K562 (cell line): ENCODE results near the gene LRMDA. TPM values are rescaled to one million over a fixed set of nuclear protein-coding genes. Genes with fewer than 3 reads are reported as not detected.

ENCODE experiments used
- ATAC-seq: fragments of 200-7000 bp; cut with Tn5 transposase; 3 replicates; pipeline ENCODE4 v1.9.1; 2020; ENCODE audit warnings: moderate library complexity
- BruUV-seq: library from RNA; stranded (reverse); fragments of 400-500 nt; replicated peaks from 2 replicates; lab custom pipeline; 2021; lab: Mats Ljungman, UMichigan
- CTCF ChIA-PET: fragments of 300-600 bp; formaldehyde crosslinking; extraction: SDS; loops from one replicate; lab custom pipeline; 2021; ENCODE audit warnings: low intra/inter-chr PET ratio; lab: Yijun Ruan, JAX
- POLR2A ChIA-PET: fragments of 300-600, 350-650 bp; sonication (Branson Sonifier 250); formaldehyde crosslinking; extraction: SDS; loops from one replicate; lab custom pipeline; 2021; ENCODE audit warnings: antibody characterized with exemption, inconsistent platforms; lab: Yijun Ruan, JAX
- DNase-seq, 4 experiments: peaks; one replicate each; pipeline versions ENCODE4 v3.0.0 to v3.0.0-alpha.2; 2011 to 2018; ENCODE audit warnings: low spot score in 3 of 4, mixed read lengths in 3 of 4; ENCODE audit errors: extremely low read depth in 1 of 4
- FAIRE-seq: peaks from 2 replicates; lab custom pipeline; 2011; peaks lifted over from hg19 to GRCh38; lab: Jason Lieb, UNC
- H2AFZ ChIP-seq: 2 replicates; pipeline ENCODE4 v1.6.0; 2011; ENCODE audit warnings: low read depth, low read length, control low read depth, inconsistent platforms
- H3K27ac ChIP-seq: fragments of 200-600 bp; 3 replicates; pipeline ENCODE4 v1.8.0; 2011; ENCODE audit warnings: low read depth, mild to moderate bottlenecking, control low read depth, inconsistent platforms, low read length, moderate library complexity, mixed read lengths; ENCODE audit errors: extremely low read depth
- H3K27me3 ChIP-seq, 2 experiments: fragments of 300-600 bp in 1 of 2; 2 replicates in 1 of 2; 3 replicates in 1 of 2; pipeline versions ENCODE4 v1.6.0 to v1.8.0; 2011; ENCODE audit warnings: inconsistent platforms in 2 of 2, low read length in 2 of 2, mild to moderate bottlenecking in 1 of 2, mixed read lengths in 1 of 2, moderate library complexity in 1 of 2; ENCODE audit not compliant: control insufficient read depth in 2 of 2, insufficient read depth in 2 of 2
- H3K36me3 ChIP-seq: fragments of 300-600 bp; 3 replicates; pipeline ENCODE4 v1.8.0; 2011; ENCODE audit warnings: mild to moderate bottlenecking, low read length, inconsistent platforms; ENCODE audit not compliant: control insufficient read depth, insufficient read depth
- H3K4me1 ChIP-seq, 2 experiments: fragments of 200-600 bp in 1 of 2; replicated peaks in 1 of 2; 2 replicates in 1 of 2; 3 replicates in 1 of 2; pipeline versions ENCODE4 v1.5.1 to v1.8.0; 2011; ENCODE audit warnings: inconsistent platforms in 2 of 2, low read length in 2 of 2, mild to moderate bottlenecking in 1 of 2, mixed read lengths in 1 of 2, moderate library complexity in 1 of 2; ENCODE audit not compliant: control insufficient read depth in 2 of 2, insufficient read depth in 2 of 2
- H3K4me2 ChIP-seq: 2 replicates; pipeline ENCODE4 v1.6.1; 2011; ENCODE audit warnings: low read length, control low read depth, inconsistent platforms, mixed read lengths; ENCODE audit not compliant: insufficient read depth
- H3K4me3 ChIP-seq: fragments of 200-600 bp; sonication (generic), shearing (Covaris generic); 2 replicates; pipeline ENCODE4 v1.5.1; 2016; ENCODE audit warnings: control low read depth, inconsistent platforms
- H3K79me2 ChIP-seq: fragments of 200-600 bp; 3 replicates; pipeline ENCODE4 v1.8.0; 2011; ENCODE audit warnings: low read length, inconsistent platforms; ENCODE audit not compliant: control insufficient read depth, insufficient read depth
- H3K9ac ChIP-seq, 2 experiments: 2 replicates each; pipeline versions ENCODE4 v1.6.0 to v1.6.1; 2011; ENCODE audit warnings: low read depth in 2 of 2, low read length in 2 of 2, control low read depth in 1 of 2, inconsistent platforms in 1 of 2, mild to moderate bottlenecking in 1 of 2, mixed read lengths in 1 of 2; ENCODE audit not compliant: insufficient read depth in 1 of 2
- H3K9me1 ChIP-seq: one replicate; pipeline ENCODE4 v1.6.0; 2011; ENCODE audit warnings: inconsistent platforms, mild to moderate bottlenecking, low read length, moderate library complexity; ENCODE audit not compliant: control insufficient read depth, insufficient read depth
- H3K9me3 ChIP-seq: replicated peaks from 2 replicates; pipeline ENCODE4 v1.5.1; 2011; ENCODE audit warnings: low read depth, low read length, inconsistent platforms; ENCODE audit not compliant: control insufficient read depth, insufficient read depth
- H4K20me1 ChIP-seq: replicated peaks from 2 replicates; pipeline ENCODE4 v1.6.1; 2011; ENCODE audit warnings: low read length, inconsistent platforms, mixed read lengths; ENCODE audit not compliant: control insufficient read depth, insufficient read depth
- CBFB ChIP-seq: sonication (generic); formaldehyde crosslinking; IDR thresholded peaks from 2 replicates; pipeline ENCODE4 v1.4.0; 2020; ENCODE audit warnings: mild to moderate bottlenecking, missing genetic modification reagents
- CHD2 ChIP-seq: IDR thresholded peaks from 2 replicates; pipeline ENCODE4 v1.6.1; 2011; ENCODE audit warnings: low read depth, low read length
- FOXK2 ChIP-seq, 2 experiments: fragments of 450-650 bp; IDR thresholded peaks in 1 of 2; conservative IDR thresholded peaks in 1 of 2; 2 replicates each; pipeline ENCODE4 v1.6.1; 2016; ENCODE audit warnings: low read depth in 2 of 2, mild to moderate bottlenecking in 1 of 2
- GTF2A2 ChIP-seq: IDR thresholded peaks from 2 replicates; pipeline ENCODE4 v1.6.1; 2016; ENCODE audit warnings: mild to moderate bottlenecking, missing genetic modification characterization, missing compliant biosample characterization
- HMGXB4 ChIP-seq: sonication (generic); formaldehyde crosslinking; IDR thresholded peaks from 2 replicates; pipeline ENCODE4 v1.8.1; 2023; ENCODE audit warnings: mild to moderate bottlenecking, missing genetic modification reagents
- JUND ChIP-seq, 2 experiments: IDR thresholded peaks; 2 replicates in 1 of 2; 3 replicates in 1 of 2; pipeline ENCODE4 v1.6.1; 2011; ENCODE audit warnings: borderline replicate concordance in 2 of 2, low read depth in 2 of 2, low read length in 2 of 2, improper control_type of control experiment in 1 of 2, missing biosample characterization in 1 of 2, missing genetic modification characterization in 1 of 2, missing genetic modification reagents in 1 of 2
- MAFK ChIP-seq: IDR thresholded peaks from 2 replicates; pipeline ENCODE4 v1.6.1; 2011; ENCODE audit warnings: low read length, improper control_type of control experiment
- MCM3 ChIP-seq: fragments of 450-650 bp; IDR thresholded peaks from 2 replicates; pipeline ENCODE4 v1.6.1; 2016
- RAD21 ChIP-seq, 2 experiments: fragments of 250-450 bp in 1 of 2; fragments of 450-650 bp in 1 of 2; sonication (Bioruptor Pico) in 1 of 2; formaldehyde crosslinking in 1 of 2; IDR thresholded peaks in 1 of 2; conservative IDR thresholded peaks in 1 of 2; 2 replicates each; pipeline versions ENCODE4 v1.4.0 to v1.8.0; 2020 to 2022; ENCODE audit warnings: mild to moderate bottlenecking in 2 of 2, moderate library complexity in 1 of 2
- SFPQ ChIP-seq: fragments of 200-400 bp; formaldehyde crosslinking; IDR thresholded peaks from 2 replicates; pipeline ENCODE4 v1.6.1; 2017; ENCODE audit warnings: mild to moderate bottlenecking, low read depth, low read length, moderate library complexity
- SIN3B ChIP-seq: fragments of 450-650 bp; IDR thresholded peaks from 2 replicates; pipeline ENCODE4 v1.6.1; 2017; ENCODE audit warnings: low read depth, mild to moderate bottlenecking, moderate library complexity
- ZNF143 ChIP-seq: sonication (generic); formaldehyde crosslinking; IDR thresholded peaks from 2 replicates; pipeline ENCODE4 v1.9.0; 2022; ENCODE audit warnings: mild to moderate bottlenecking, missing genetic modification reagents
- WGBS: fragments of 100-300 bp; shearing (Covaris generic); methylation state at CpG from one replicate; pipeline ENCODE4 v1.1.6; 2016; ENCODE audit warnings: low coverage, mixed read lengths; ENCODE audit not compliant: insufficient coverage; ENCODE audit errors: missing lambda C conversion rate; 5-methylcytosine and 5-hydroxymethylcytosine counted together
- in situ Hi-C: fragments of 300-500 bp; cut with MboI; formaldehyde crosslinking; loops from 4 replicates; pipeline ENCODE4 v1.15.0; 2018; ENCODE audit warnings: inconsistent platforms, mixed read lengths
- intact Hi-C: fragments of 100-400 bp; cut with micrococcal nuclease; formaldehyde crosslinking; loops from 2 replicates; pipeline ENCODE4 v1.14.2; 2022
- polyA plus RNA-seq, 8 experiments: library from polyadenylated mRNA; depleted of rRNA in 4 of 8; stranded (reverse) in 5 of 8; unstranded in 3 of 8; fragments of >200 nt; fragmentation: Nextera tagmentation in 2 of 8; fragmentation: Illumina TruSeq in 1 of 8; extraction: Ambion mirVana in 2 of 8; extraction: Trizol in 1 of 8; gene quantifications; 2 replicates each; pipeline versions ENCODE4 v1.2.1 to v1.2.3, GENCODE V29; 2011 to 2014; ENCODE audit warnings: inconsistent platforms in 1 of 8, missing spikeins in 1 of 8
- total RNA-seq, 7 experiments: library from RNA; depleted of rRNA in 6 of 7; stranded (reverse); fragments of >200 nt in 6 of 7; fragmentation: Illumina TruSeq in 2 of 7; extraction: Trizol in 2 of 7; gene quantifications; 2 replicates each; pipeline versions ENCODE4 v1.2.1 to v1.2.3, GENCODE V29; 2011 to 2021; ENCODE audit warnings: low replicate concordance in 1 of 7
- TF ChIP-seq, protein P1 (sequence below): fragments of 450-650 bp; formaldehyde crosslinking; IDR thresholded peaks from 2 replicates; pipeline ENCODE4 v1.4.0; 2020; ENCODE audit warnings: mild to moderate bottlenecking
- TF ChIP-seq, protein P2 (sequence below): sonication (generic); formaldehyde crosslinking; IDR thresholded peaks from 2 replicates; pipeline ENCODE4 v1.8.1; 2022; ENCODE audit warnings: missing genetic modification reagents

Gene LRMDA
- total and polyA plus RNA-seq, 9 of the 15 experiments (the other 6 are each of a cell fraction or from before 2014, with no cell fraction given) = 0.25 TPM; not detected in 8

GRCh38 chr10:75857269-75857846, 425.9 kb downstream of the LRMDA start:
- Histone ChIP-seq H3K4me1 (no peaks in the 10 kb centered on the region), H3K36me3 (no peaks in the 10 kb centered on the region), H3K9ac (no peak overlapping the region), H2AFZ (no peak overlapping the region), H3K27me3 (no peaks in the 10 kb centered on the region), H3K9me3 (no peaks in the 10 kb centered on the region), H4K20me1 (no peaks in the 10 kb centered on the region), H3K79me2 (no peaks in the 10 kb centered on the region), H3K27ac (no peak overlapping the region), H3K4me2 (no peak overlapping the region), H3K9me1 (no peaks in the 10 kb centered on the region), H3K4me3 (no peak overlapping the region)
- BruUV-seq = no TSS peak
- ATAC-seq (no peak), DNase-seq (no peak), FAIRE-seq (no peak)
- in situ Hi-C loops = no loop called here
- TF ChIP-seq CBFB (CRISPR knock-in tag) (no peak), SIN3B (no peak), HMGXB4 (CRISPR knock-in tag) (no peak), GTF2A2 (no peak), RAD21 (CRISPR knock-in tag; conservative IDR thresholded peaks at IDR 0.05 in 1 of 2, IDR thresholded peaks at IDR 0.05 in 1 of 2) (no peak), CHD2 (no peak), ZNF143 (CRISPR knock-in tag) (no peak), MCM3 (no peak), JUND (IDR thresholded peaks at IDR 0.05; ENCODE audit: borderline replicate concordance, low read depth, low read length) (no peak), JUND (tag; IDR thresholded peaks at IDR 0.05; ENCODE audit: borderline replicate concordance, low read depth, low read length) (no peak), FOXK2 (conservative IDR thresholded peaks at IDR 0.05 in 1 of 2, IDR thresholded peaks at IDR 0.05 in 1 of 2; ENCODE audit: low read depth in 2 of 2) (no peak), SFPQ (no peak), MAFK (no peak)
- TF ChIP-seq, protein P1, sequence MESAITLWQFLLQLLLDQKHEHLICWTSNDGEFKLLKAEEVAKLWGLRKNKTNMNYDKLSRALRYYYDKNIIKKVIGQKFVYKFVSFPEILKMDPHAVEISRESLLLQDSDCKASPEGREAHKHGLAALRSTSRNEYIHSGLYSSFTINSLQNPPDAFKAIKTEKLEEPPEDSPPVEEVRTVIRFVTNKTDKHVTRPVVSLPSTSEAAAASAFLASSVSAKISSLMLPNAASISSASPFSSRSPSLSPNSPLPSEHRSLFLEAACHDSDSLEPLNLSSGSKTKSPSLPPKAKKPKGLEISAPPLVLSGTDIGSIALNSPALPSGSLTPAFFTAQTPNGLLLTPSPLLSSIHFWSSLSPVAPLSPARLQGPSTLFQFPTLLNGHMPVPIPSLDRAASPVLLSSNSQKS (CRISPR knock-in tag) = no peak
- TF ChIP-seq, protein P2, sequence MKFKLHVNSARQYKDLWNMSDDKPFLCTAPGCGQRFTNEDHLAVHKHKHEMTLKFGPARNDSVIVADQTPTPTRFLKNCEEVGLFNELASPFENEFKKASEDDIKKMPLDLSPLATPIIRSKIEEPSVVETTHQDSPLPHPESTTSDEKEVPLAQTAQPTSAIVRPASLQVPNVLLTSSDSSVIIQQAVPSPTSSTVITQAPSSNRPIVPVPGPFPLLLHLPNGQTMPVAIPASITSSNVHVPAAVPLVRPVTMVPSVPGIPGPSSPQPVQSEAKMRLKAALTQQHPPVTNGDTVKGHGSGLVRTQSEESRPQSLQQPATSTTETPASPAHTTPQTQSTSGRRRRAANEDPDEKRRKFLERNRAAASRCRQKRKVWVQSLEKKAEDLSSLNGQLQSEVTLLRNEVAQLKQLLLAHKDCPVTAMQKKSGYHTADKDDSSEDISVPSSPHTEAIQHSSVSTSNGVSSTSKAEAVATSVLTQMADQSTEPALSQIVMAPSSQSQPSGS = no peak
- POLR2A ChIA-PET = interaction anchor here (0.6 kb wide), 1 partner anchor 180 kb away, joined by 4 read pairs; no protein-coding TSS in a partner anchor
- under 1% methylated on average over 5 of the region's 5 CpGs for WGBS
- intact Hi-C loops = no loop called here
- CTCF ChIA-PET = no interaction called here
